Heart left ventricle (tissue), 16 donors: ENCODE measurements around the gene LRRC42. TPM values are rescaled to one million over a fixed set of nuclear protein-coding genes. Genes with fewer than 3 reads are reported as not detected.
A peak's percentile ranks its signal among the peaks of the same experiment; 100 is the strongest.

ENCODE experiments used
- ATAC-seq, 4 donors: fragments of 200-7000 bp; cut with Tn5 transposase; one replicate each; pipeline ENCODE4 v1.9.1; 2020 to 2022; ENCODE audit warnings: moderate library complexity in 4 of 4, mild to moderate bottlenecking in 3 of 4, moderate number of reproducible peaks in 1 of 4
- DNase-seq, 5 donors: peaks; one replicate each; pipeline ENCODE4 v3.0.0-alpha.2; 2020
- H3K27ac ChIP-seq, 12 donors: fragments of 200-600 bp; sonication (generic) in 4 of 12; one replicate each; pipeline versions ENCODE4 v1.5.0 to v1.8.0; 2016 to 2022; ENCODE audit warnings: mild to moderate bottlenecking in 2 of 12
- H3K27me3 ChIP-seq, 9 donors: fragments of 200-600 bp; sonication (generic) in 2 of 9; one replicate each; pipeline versions ENCODE4 v1.5.1 to v1.8.0; 2016 to 2022; ENCODE audit warnings: mild to moderate bottlenecking in 3 of 9
- H3K36me3 ChIP-seq, 9 donors: fragments of 200-600 bp; sonication (generic) in 2 of 9; one replicate each; pipeline versions ENCODE4 v1.5.0 to v1.8.0; 2018 to 2022; ENCODE audit warnings: mild to moderate bottlenecking in 2 of 9
- H3K4me1 ChIP-seq, 12 donors: fragments of 200-600 bp; sonication (generic) in 4 of 12; one replicate each; pipeline versions ENCODE4 v1.5.0 to v1.8.0; 2016 to 2022; ENCODE audit warnings: mild to moderate bottlenecking in 3 of 12
- H3K4me3 ChIP-seq, 12 donors: fragments of 200-600 bp; sonication (generic) in 4 of 12; one replicate each; pipeline versions ENCODE4 v1.5.0 to v1.8.0; 2017 to 2022; ENCODE audit warnings: mild to moderate bottlenecking in 9 of 12, moderate library complexity in 4 of 12
- H3K9me3 ChIP-seq, 12 donors: fragments of 200-600 bp; sonication (generic) in 4 of 12; one replicate each; pipeline versions ENCODE4 v1.5.0 to v1.8.0; 2016 to 2022; ENCODE audit warnings: mild to moderate bottlenecking in 1 of 12
- CTCF ChIP-seq, 12 donors: fragments of 200-600 bp; sonication (generic) in 4 of 12; IDR thresholded peaks; one replicate each; pipeline versions ENCODE4 v1.5.0 to v1.8.0; 2018 to 2022; ENCODE audit warnings: antibody characterized with exemption in 12 of 12, mild to moderate bottlenecking in 5 of 12
- POLR2A ChIP-seq, 2 donors: fragments of 450-650 bp; IDR thresholded peaks; one replicate each; pipeline ENCODE4 v1.6.1; 2017; ENCODE audit warnings: antibody characterized with exemption in 2 of 2, mild to moderate bottlenecking in 2 of 2, moderate library complexity in 2 of 2
- WGBS, 4 donors: extraction: QIAGEN DNeasy Blood & Tissue Kit in 2 of 4; methylation state at CpG; one replicate each; pipeline versions ENCODE4 v1.1.5 to v1.1.7; 2013 to 2018; 5-methylcytosine and 5-hydroxymethylcytosine counted together
- intact Hi-C, 10 donors: fragments of 100-400 bp; cut with DNase I; formaldehyde crosslinking; loops; one replicate each; pipeline versions ENCODE4 v1.11.1 to v1.14.2; 2022
- long read RNA-seq, 3 donors: library from polyadenylated mRNA; unstranded; transcript quantifications; one replicate each; pipeline ENCODE4 v2.0.0, GENCODE V29; 2020 to 2021
- polyA plus RNA-seq, 2 donors: library from polyadenylated mRNA; stranded (reverse); fragments of 200-250 nt; gene quantifications; one replicate each; pipeline ENCODE4 v1.2.3, GENCODE V29; 2013
- total RNA-seq, 9 donors: library from RNA; depleted of rRNA in 2 of 9; stranded (reverse); fragments of >200 nt in 2 of 9; fragmentation: NEBNext Ultra II Directional in 3 of 9; extraction: Animal tissue kit (Norgen Biotek cat#: 25700) in 3 of 9; gene quantifications; one replicate each; pipeline versions ENCODE4 v1.1.0 to v1.2.4, GENCODE V29; 2016 to 2023
- donor health status: ischemic (EF 13 %, LVEDD 7.1; RV severe dilation, severe dysfunction).
- donor health status: healthy with polysubstance abuse.
- donor health status: DM: no; HTN: yes; CAD: no.
- donor health status: DM: no; HTN: no; CAD: no.
- donor health status: ischemic (EF 25% LVEDD 6.9; RV normal size, moderate dysfunction).
- donor health status: ischemic (EF 25% LVEDD 5.7; RV mildly dilated, moderate dysfunction).
- donor health status: healthy.
- donor health status: DM: yes; HTN: yes; CAD: no.
- donor health status: ischemic (EF 35%, LVEDD 5.7; RV mildly dilated, moderate dysfunction).
- donor health status: nonischemic (EF 11% LVEDD 7.7; RV severe dilation, severe dysfunction).
- donor health status: DM: yes; HTN: yes; CAD: no.
- donor health status: PGD.
- donor health status: ischemic (EF 29% LVEDD 5.4; RV normal size, mild dysfunction).
- donor health status: nonischemic (EF 23%, LVEDD 6.1; RV moderate dilation, normal function).

Gene LRRC42
- total RNA-seq, result 10 to 100 TPM; 10.9 to 18.5 (median 14.3) TPM
- polyA plus RNA-seq, result 10 to 100 TPM in 1 of 2 donors, 1 to 10 TPM in 1; 3.7 to 18.2 TPM
- long read RNA-seq, donor 1, transcript LRRC42-201 (8 exons, 1,727 nt), result major isoform, 10 of 16 reads
- long read RNA-seq, donor 1, partial matches to known transcripts, result 1 of 16 reads
- long read RNA-seq, donor 1, other reads (novel, unspliced or antisense), result 2 of 16 reads
- long read RNA-seq, donor 2, transcript LRRC42-201 (8 exons, 1,727 nt), result major isoform, 30 of 60 reads
- long read RNA-seq, donor 2, transcript LRRC42-203 (9 exons, 2,037 nt), result minor isoform, 17 of 60 reads
- long read RNA-seq, donor 2, partial matches to known transcripts, result 6 of 60 reads
- long read RNA-seq, donor 2, other reads (novel, unspliced or antisense), result 7 of 60 reads
- long read RNA-seq, donor 3, transcript LRRC42-203 (9 exons, 2,037 nt), result major isoform, 5 of 10 reads
- long read RNA-seq, donor 3, partial matches to known transcripts, result 2 of 10 reads
- long read RNA-seq, donor 3, other reads (novel, unspliced or antisense), result 1 of 10 reads

GRCh38 chr1:53946252-53947171, at the start of gene LRRC42:
Gene LRRC42 (plus strand): TSS chr1:53946350. CDS start chr1:53952000, 5,650 bp downstream.
- DNase-seq (no peak), ATAC-seq (peak in 3 of 4 donors; percentile 84 to 92 (median 90))
- H3K4me1 ChIP-seq, result peaks cover 2 to 41% (median 23%) of the 10 kb centered on the region in 12 donors
- H3K36me3 ChIP-seq, result peaks cover 0 to 10% (median 0%) of the 10 kb centered on the region in 9 donors
- no peaks in the 10 kb centered on the region for H3K9me3 ChIP-seq
- TF ChIP-seq POLR2A (IDR thresholded peaks at IDR 0.05) (peak in 1 of 2 donors; percentile 42), CTCF (IDR thresholded peaks at IDR 0.05) (peak in 4 of 12 donors; percentile 35 to 55 (median 42))
- 2% methylated on average over 28 to 58 of the region's 58 CpGs for WGBS, 4 donors
- H3K27me3 ChIP-seq, result no peaks in the 10 kb centered on the region
- H3K27ac ChIP-seq, result peak within 1 kb of the TSS; percentile 63 to 98 (median 92)
- peak within 1 kb of the TSS; percentile 48 to 99 (median 90) for H3K4me3 ChIP-seq
- intact Hi-C loops, result loop anchor here (2.0 to 10.0 kb wide), 7 partner anchors 54 to 109 kb away; partner anchors contain the start of genes YIPF1 (in 6 of the 10), TCEANC2 (in 4 of the 10), TMEM59 (in 4 of the 10) and DIO1 (in 2 of the 10)

- Histone ChIP-seq H3K36me3 (no peaks in the 10 kb centered on the region), H3K27ac (peak overlapping the region in 2 of 12 donors; percentile 19 to 48), H3K27me3 (no peaks in the 10 kb centered on the region), H3K4me3 (no peak overlapping the region), H3K9me3 (no peaks in the 10 kb centered on the region), H3K4me1 (peaks cover 0 to 47% (median 5%) of the 10 kb centered on the region in 12 donors)
- TF ChIP-seq CTCF (IDR thresholded peaks at IDR 0.05) (no peak), POLR2A (IDR thresholded peaks at IDR 0.05) (no peak)
- WGBS, 4 donors, result 79 to 93% (median 91%) methylated on average over 2 of the region's 2 CpGs
- ATAC-seq (no peak), DNase-seq (no peak)
- intact Hi-C loops, result loop anchor here in 1 of 10 donors (10.0 kb wide), 1 partner anchor 158 kb away; the partner anchor contains the start of genes TCEANC2 and TMEM59
Measured at GRCh38 chr1:53896635-53897229, 49.4 kb upstream of the LRRC42 start.

- intact Hi-C loops, result loop anchor here in 1 of 10 donors (10.0 kb wide), 1 partner anchor 156 kb away; the partner anchor contains the start of genes TCEANC2 and TMEM59
- Histone ChIP-seq H3K4me3 (no peak overlapping the region), H3K4me1 (peaks cover 0 to 30% (median 5%) of the 10 kb centered on the region in 12 donors), H3K36me3 (no peaks in the 10 kb centered on the region), H3K27me3 (no peaks in the 10 kb centered on the region), H3K27ac (peak overlapping the region in 2 of 12 donors; percentile 14 to 19), H3K9me3 (no peaks in the 10 kb centered on the region)
- DNase-seq, result no peak
- no peak for TF ChIP-seq POLR2A (IDR thresholded peaks at IDR 0.05)
- no peak for TF ChIP-seq CTCF (IDR thresholded peaks at IDR 0.05)
- ATAC-seq, result peak; percentile 27 to 47 (median 40)
- 3 to 14% (median 6%) methylated on average over 2 of the region's 2 CpGs for WGBS, 4 donors
Measured at GRCh38 chr1:53899206-53899628, 46.9 kb upstream of the LRRC42 start.
